NCI-H1092 (cell line): Measurements from ENCODE around the gene ITPKC.

ENCODE experiments used
- DNase-seq: peaks from one replicate; lab custom pipeline; 2025; lab: John Stamatoyannopoulos, UW

Gene ITPKC

GRCh38 chr19:40690693-40691420, 26.1 kb upstream of the ITPKC start:
- DNase-seq: peak; percentile 78

- DNase-seq: no peak
Measured at GRCh38 chr19:40691421-40692211, 25.3 kb upstream of the ITPKC start.

- DNase-seq: no peak
Measured at GRCh38 chr19:40692212-40692551, 24.7 kb upstream of the ITPKC start.

- no peak for DNase-seq
Measured at GRCh38 chr19:40693150-40693788, 23.6 kb upstream of the ITPKC start.

- no peak for DNase-seq
Measured at GRCh38 chr19:40693896-40694295, 23.0 kb upstream of the ITPKC start.

GRCh38 chr19:40695881-40696280, 21.0 kb upstream of the ITPKC start:
- DNase-seq: no peak

- DNase-seq: no peak
Measured at GRCh38 chr19:40697007-40697406, 19.9 kb upstream of the ITPKC start.

- DNase-seq: no peak
Measured at GRCh38 chr19:40700083-40700482, 16.8 kb upstream of the ITPKC start.

GRCh38 chr19:40701758-40702157, 15.2 kb upstream of the ITPKC start:
- DNase-seq: no peak

GRCh38 chr19:40702337-40703012, 14.4 kb upstream of the ITPKC start:
- no peak for DNase-seq

- DNase-seq: no peak
Measured at GRCh38 chr19:40703029-40703755, 13.7 kb upstream of the ITPKC start.

- no peak for DNase-seq
Measured at GRCh38 chr19:40704491-40705361, 12.2 kb upstream of the ITPKC start.

GRCh38 chr19:40705362-40705651, 11.6 kb upstream of the ITPKC start:
- no peak for DNase-seq

GRCh38 chr19:40705950-40706619, 10.8 kb upstream of the ITPKC start:
- no peak for DNase-seq

GRCh38 chr19:40707615-40708014, 9.3 kb upstream of the ITPKC start:
- no peak for DNase-seq

- no peak for DNase-seq
Measured at GRCh38 chr19:40709817-40710216, 7.1 kb upstream of the ITPKC start.

- no peak for DNase-seq
Measured at GRCh38 chr19:40713939-40714338, 3.0 kb upstream of the ITPKC start.

GRCh38 chr19:40714441-40715299, 2.2 kb upstream of the ITPKC start:
- DNase-seq: peak; percentile 87

GRCh38 chr19:40716031-40716481, 856 bp upstream of the ITPKC start:
- no peak for DNase-seq
